HepG2 (cell line): ENCODE results near the gene GJA9. TPM values are rescaled to one million over a fixed set of nuclear protein-coding genes. Genes with fewer than 3 reads are reported as not detected.
"Not testable (repeated sequence)": the region's sequence is repeated elsewhere in the genome, so short reads cannot be mapped to it uniquely, and the experiment has no call there.

Source experiments
- ATAC-seq: fragments of 200-7000 bp; cut with Tn5 transposase; 3 replicates; pipeline ENCODE4 v1.9.1; 2020; ENCODE audit warnings: mild to moderate bottlenecking, moderate library complexity
- BruUV-seq: library from RNA; stranded (reverse); fragments of 400-500 nt; replicated peaks from 2 replicates; lab custom pipeline; 2021; lab: Mats Ljungman, UMichigan
- CTCF ChIA-PET: fragments of 300-600 bp; formaldehyde crosslinking; extraction: SDS; loops from one replicate; lab custom pipeline; 2021; ENCODE audit warnings: low total read pairs, inconsistent platforms, low intra/inter-chr PET ratio; lab: Yijun Ruan, JAX
- POLR2A ChIA-PET: fragments of 350-600 bp; sonication (Branson Sonifier 250); formaldehyde crosslinking; loops from one replicate; lab custom pipeline; 2020; ENCODE audit warnings: antibody characterized with exemption, inconsistent platforms; lab: Yijun Ruan, JAX
- DNase-seq: peaks from one replicate; pipeline ENCODE4 v3.0.0-alpha.2; 2015; ENCODE audit warnings: low spot score
- FAIRE-seq: peaks from 3 replicates; lab custom pipeline; 2011; peaks lifted over from hg19 to GRCh38; lab: Jason Lieb, UNC
- H2AFZ ChIP-seq: one replicate; pipeline ENCODE4 v1.6.1; 2011; ENCODE audit warnings: low read length, inconsistent platforms
- H3K27ac ChIP-seq: fragments of 300-600 bp; 3 replicates; pipeline ENCODE4 v1.8.0; 2011; ENCODE audit warnings: mixed run types, mild to moderate bottlenecking, mixed read lengths, low read length, inconsistent platforms; ENCODE audit not compliant: insufficient read depth; ENCODE audit errors: extremely low read length
- H3K27me3 ChIP-seq, 2 experiments: fragments of 200-600 bp in 1 of 2; 2 replicates in 1 of 2; 3 replicates in 1 of 2; pipeline versions ENCODE4 v1.6.0 to v1.8.0; 2011; ENCODE audit warnings: low read length in 2 of 2, mild to moderate bottlenecking in 2 of 2, moderate library complexity in 2 of 2, inconsistent platforms in 1 of 2; ENCODE audit not compliant: insufficient read depth in 2 of 2, control insufficient read depth in 1 of 2
- H3K36me3 ChIP-seq, 2 experiments: fragments of 200-600 bp in 1 of 2; replicated peaks in 1 of 2; 2 replicates in 1 of 2; 3 replicates in 1 of 2; pipeline versions ENCODE4 v1.5.1 to v1.8.0; 2011; ENCODE audit warnings: low read length in 2 of 2, inconsistent platforms in 1 of 2; ENCODE audit not compliant: insufficient read depth in 2 of 2, control insufficient read depth in 1 of 2
- H3K4me1 ChIP-seq: 2 replicates; pipeline ENCODE4 v1.5.1; 2012; ENCODE audit warnings: low read length, inconsistent platforms; ENCODE audit not compliant: insufficient read depth
- H3K4me2 ChIP-seq: 2 replicates; pipeline ENCODE4 v1.6.0; 2011; ENCODE audit warnings: low read depth, low read length, inconsistent platforms
- H3K4me3 ChIP-seq, 3 experiments: fragments of 200-600 bp in 1 of 3; sonication (generic), shearing (Covaris generic) in 1 of 3; replicated peaks in 1 of 3; 2 replicates each; pipeline ENCODE4 v1.5.1; 2011 to 2016; ENCODE audit warnings: low read length in 3 of 3, inconsistent platforms in 2 of 3, low read depth in 2 of 3, mild to moderate bottlenecking in 2 of 3, control low read depth in 1 of 3, mixed read lengths in 1 of 3; ENCODE audit not compliant: insufficient read depth in 1 of 3
- H3K79me2 ChIP-seq: one replicate; pipeline ENCODE4 v1.6.1; 2011; ENCODE audit warnings: low read length, inconsistent platforms; ENCODE audit not compliant: insufficient read depth
- H3K9ac ChIP-seq: 2 replicates; pipeline ENCODE4 v1.6.0; 2011; ENCODE audit warnings: mild to moderate bottlenecking, low read depth, low read length, inconsistent platforms; ENCODE audit not compliant: insufficient read depth
- H3K9me3 ChIP-seq: 2 replicates; pipeline ENCODE4 v1.5.1; 2012; ENCODE audit warnings: mild to moderate bottlenecking, low read length
- H4K20me1 ChIP-seq: 2 replicates; pipeline ENCODE4 v1.6.0; 2011; ENCODE audit warnings: inconsistent platforms, mild to moderate bottlenecking, low read length, moderate library complexity; ENCODE audit not compliant: insufficient read depth
- ELF3 ChIP-seq: IDR thresholded peaks from 2 replicates; pipeline ENCODE4 v1.6.1; 2016; ENCODE audit warnings: missing genetic modification reagents, missing compliant biosample characterization
- FOSL2 ChIP-seq: sonication (generic); formaldehyde crosslinking; IDR thresholded peaks from 2 replicates; pipeline ENCODE4 v1.4.0; 2020; ENCODE audit warnings: missing genetic modification reagents
- GATAD1 ChIP-seq: IDR thresholded peaks from 2 replicates; pipeline ENCODE4 v1.6.1; 2016; ENCODE audit warnings: missing genetic modification reagents, missing compliant biosample characterization
- IRF2 ChIP-seq: IDR thresholded peaks from 2 replicates; pipeline ENCODE4 v1.6.1; 2018; ENCODE audit warnings: missing genetic modification reagents, missing compliant biosample characterization
- KAT2B ChIP-seq: fragments of 150-350 bp; IDR thresholded peaks from 2 replicates; pipeline ENCODE4 v1.6.1; 2014; ENCODE audit warnings: low read depth, low read length, borderline replicate concordance
- RAD21 ChIP-seq: fragments of 450-650 bp; formaldehyde crosslinking; IDR thresholded peaks from 2 replicates; pipeline ENCODE4 v1.5.0; 2020; ENCODE audit warnings: mild to moderate bottlenecking
- SMC3 ChIP-seq: IDR thresholded peaks from 2 replicates; pipeline ENCODE4 v1.6.1; 2011; ENCODE audit warnings: low read length, improper control_type of control experiment
- STAG1 ChIP-seq: sonication (generic); formaldehyde crosslinking; IDR thresholded peaks from 2 replicates; pipeline ENCODE4 v1.4.0; 2020; ENCODE audit warnings: missing genetic modification reagents
- WGBS: methylation state at CpG from one replicate; pipeline ENCODE4 v1.1.6; 2017; ENCODE audit warnings: low lambda C conversion rate; 5-methylcytosine and 5-hydroxymethylcytosine counted together
- in situ Hi-C: cut with HindIII; loops from 2 replicates; pipeline ENCODE4 v1.10.0; 2017; ENCODE audit warnings: low pct_unique_long_range_greater_than_20kb; ENCODE audit not compliant: extremely low pct_ligation_motif_present
- intact Hi-C: fragments of 100-400 bp; cut with micrococcal nuclease; formaldehyde crosslinking; loops from one replicate; pipeline ENCODE4 v1.10.0; 2022; ENCODE audit not compliant: unreplicated experiment
- polyA plus RNA-seq, 8 experiments: library from polyadenylated mRNA; depleted of rRNA in 3 of 8; stranded (reverse) in 7 of 8; unstranded in 1 of 8; fragments of >200 nt; fragmentation: Illumina TruSeq in 4 of 8; extraction: Trizol in 4 of 8; gene quantifications; 2 replicates each; pipeline versions ENCODE4 v1.2.1 to v1.2.3, GENCODE V29; 2011 to 2016; ENCODE audit warnings: low read depth in 4 of 8, missing spikeins in 1 of 8, mixed read lengths in 1 of 8; ENCODE audit not compliant: insufficient read depth in 1 of 8
- total RNA-seq, 5 experiments: library from RNA; depleted of rRNA; stranded (reverse); fragments of >200 nt; fragmentation: Illumina TruSeq; extraction: Trizol; gene quantifications; 2 replicates each; pipeline ENCODE4 v1.2.3, GENCODE V29; 2016; ENCODE audit warnings: low read depth in 1 of 5
- TF ChIP-seq, protein P1 (sequence below): sonication (generic); formaldehyde crosslinking; IDR thresholded peaks from 2 replicates; pipeline ENCODE4 v1.5.0; 2020; ENCODE audit warnings: mild to moderate bottlenecking, missing genetic modification reagents, moderate library complexity

The GJA9 gene
- total and polyA plus RNA-seq, 2 of the 13 experiments (the other 11 are each of a cell fraction or from before 2014, with no cell fraction given): 0.08 to 0.13 TPM

- POLR2A ChIA-PET, in situ Hi-C loops, H3K4me2 ChIP-seq, FAIRE-seq, DNase-seq, H3K4me3 ChIP-seq, H2AFZ ChIP-seq, H3K27ac ChIP-seq, H4K20me1 ChIP-seq, H3K79me2 ChIP-seq, H3K27me3 ChIP-seq, BruUV-seq, CTCF ChIA-PET, H3K9ac ChIP-seq, H3K9me3 ChIP-seq, H3K4me1 ChIP-seq, ATAC-seq: not testable (repeated sequence)
- H3K36me3 ChIP-seq: peaks cover 8 to 24% of the 10 kb centered on the region in 2 experiments
- intact Hi-C loops: loop anchor here (5.0 kb wide), 2 partner anchors 256 to 799 kb away; no protein-coding TSS in a partner anchor
- WGBS: 86% methylated on average over 9 of the region's 10 CpGs
These were observed 45.1 kb downstream of the GJA9 start for GRCh38 chr1:38836316-38836715.

DNA sequence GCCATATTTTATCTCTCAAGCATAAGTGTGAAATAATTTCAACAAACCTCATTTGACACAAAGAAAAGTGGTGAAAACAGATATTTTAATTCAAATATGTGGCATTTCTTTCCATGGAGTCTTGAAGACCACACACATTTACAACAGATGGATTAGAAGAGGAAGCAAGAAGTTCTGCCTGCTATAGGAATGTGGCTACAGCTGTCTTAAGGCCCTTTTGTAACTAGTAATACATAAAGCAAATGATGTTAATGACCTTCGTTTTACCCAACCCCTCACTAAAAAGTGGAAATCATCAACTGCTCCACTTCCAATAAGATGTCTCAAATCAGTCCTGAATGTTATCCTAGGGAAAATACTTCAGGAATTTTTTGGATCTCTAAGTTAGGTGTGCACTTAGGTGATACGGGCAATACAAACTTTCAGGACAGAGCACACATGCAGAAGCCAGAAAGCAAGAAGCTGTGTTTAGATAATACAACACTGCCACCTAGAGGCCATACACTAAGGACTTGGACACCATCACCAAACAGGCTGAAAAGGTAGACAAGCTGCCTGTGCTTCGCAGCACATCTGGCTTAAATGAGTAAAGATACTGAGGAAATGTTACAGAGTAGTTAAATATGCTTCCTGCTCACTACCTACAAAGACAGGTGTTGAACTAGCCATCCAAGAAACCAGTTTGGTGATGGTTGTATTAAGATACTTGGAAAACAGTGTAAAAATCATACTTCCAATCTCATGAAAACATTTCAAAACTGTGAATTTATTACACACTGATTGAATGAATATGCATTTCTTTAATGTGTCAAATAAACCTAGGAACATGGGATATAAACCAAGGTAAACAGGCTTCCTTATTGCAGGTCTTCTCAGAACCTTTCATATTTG, 46.2 kb downstream of the GJA9 start:
- CTCF ChIA-PET: interaction anchor here (1.8 to 2.2 kb wide), 2 partner anchors 227 to 809 kb away, joined by 9 to 11 read pairs; no protein-coding TSS in a partner anchor
- peak; percentile 94 for ATAC-seq
- FAIRE-seq: peak; percentile 98
- H3K36me3 ChIP-seq: peaks cover 6 to 16% of the 10 kb centered on the region in 2 experiments
- in situ Hi-C loops: no loop called here
- no peak overlapping the region for H3K9ac ChIP-seq
- no peaks in the 10 kb centered on the region for H4K20me1 ChIP-seq
- H2AFZ ChIP-seq: no peak overlapping the region
- DNase-seq: peak; percentile 83
- H3K79me2 ChIP-seq: no peaks in the 10 kb centered on the region
- TF ChIP-seq GATAD1 (CRISPR knock-in tag) (no peak), ELF3 (CRISPR knock-in tag) (0 out of 2 replicates have a peak, but pooled peaks have one; percentile 18), RAD21 (CRISPR knock-in tag) (peak; percentile 63; the same call in 1 of the 2 replicates), FOSL2 (CRISPR knock-in tag) (0 out of 2 replicates have a peak, but pooled peaks have one; percentile 5), SMC3 (peak; percentile 70), IRF2 (CRISPR knock-in tag) (peak; percentile 23; the same call in 1 of the 2 replicates), STAG1 (CRISPR knock-in tag) (peak; percentile 93), KAT2B (no peak)
- TF ChIP-seq, protein P1, sequence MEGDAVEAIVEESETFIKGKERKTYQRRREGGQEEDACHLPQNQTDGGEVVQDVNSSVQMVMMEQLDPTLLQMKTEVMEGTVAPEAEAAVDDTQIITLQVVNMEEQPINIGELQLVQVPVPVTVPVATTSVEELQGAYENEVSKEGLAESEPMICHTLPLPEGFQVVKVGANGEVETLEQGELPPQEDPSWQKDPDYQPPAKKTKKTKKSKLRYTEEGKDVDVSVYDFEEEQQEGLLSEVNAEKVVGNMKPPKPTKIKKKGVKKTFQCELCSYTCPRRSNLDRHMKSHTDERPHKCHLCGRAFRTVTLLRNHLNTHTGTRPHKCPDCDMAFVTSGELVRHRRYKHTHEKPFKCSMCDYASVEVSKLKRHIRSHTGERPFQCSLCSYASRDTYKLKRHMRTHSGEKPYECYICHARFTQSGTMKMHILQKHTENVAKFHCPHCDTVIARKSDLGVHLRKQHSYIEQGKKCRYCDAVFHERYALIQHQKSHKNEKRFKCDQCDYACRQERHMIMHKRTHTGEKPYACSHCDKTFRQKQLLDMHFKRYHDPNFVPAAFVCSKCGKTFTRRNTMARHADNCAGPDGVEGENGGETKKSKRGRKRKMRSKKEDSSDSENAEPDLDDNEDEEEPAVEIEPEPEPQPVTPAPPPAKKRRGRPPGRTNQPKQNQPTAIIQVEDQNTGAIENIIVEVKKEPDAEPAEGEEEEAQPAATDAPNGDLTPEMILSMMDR (CRISPR knock-in tag): peak; percentile 91
- TF ChIP-seq, all 625 proteins: peak for 7
- POLR2A ChIA-PET: no interaction called here
- Histone ChIP-seq H3K4me2 (no peak overlapping the region), H3K27ac (no peak overlapping the region), H3K4me3 (no peak overlapping the region), H3K27me3 (peaks cover 0 to 14% of the 10 kb centered on the region in 2 experiments; a peak in 4 of 5 replicates), H3K9me3 (no peaks in the 10 kb centered on the region), H3K4me1 (no peaks in the 10 kb centered on the region)
- BruUV-seq: no TSS peak
- intact Hi-C loops: loop anchor here (2.0 to 5.0 kb wide), 3 partner anchors 226 to 798 kb away; no protein-coding TSS in a partner anchor
- 40% methylated on average over 3 of the region's 3 CpGs for WGBS
